Trophoblast cell (in vitro differentiated cells and primary cell): ENCODE results near the gene SDK2.

Experiments used
- DNase-seq, 2 donors: peaks; one replicate each; pipeline ENCODE4 v3.0.0-alpha.2; 2016
- H2AFZ ChIP-seq: 2 replicates; pipeline ENCODE4 v1.6.1; 2013; ENCODE audit warnings: low read length, moderate library complexity, mild to moderate bottlenecking; ENCODE audit not compliant: insufficient read depth, poor library complexity
- H2AK5ac ChIP-seq: 2 replicates; pipeline ENCODE4 v1.6.1; 2013; ENCODE audit warnings: mild to moderate bottlenecking, low read length
- H2BK120ac ChIP-seq: 2 replicates; pipeline ENCODE4 v1.6.1; 2013; ENCODE audit warnings: low read length, mild to moderate bottlenecking, moderate library complexity; ENCODE audit not compliant: insufficient read depth, poor library complexity
- H2BK12ac ChIP-seq: 2 replicates; pipeline ENCODE4 v1.6.1; 2013; ENCODE audit warnings: mild to moderate bottlenecking, low read length, moderate library complexity
- H2BK5ac ChIP-seq: 2 replicates; pipeline ENCODE4 v1.6.1; 2013; ENCODE audit warnings: low read length, low read depth, moderate library complexity, mild to moderate bottlenecking; ENCODE audit not compliant: poor library complexity
- H3K14ac ChIP-seq: 2 replicates; pipeline ENCODE4 v1.6.1; 2013; ENCODE audit warnings: mild to moderate bottlenecking, low read length
- H3K18ac ChIP-seq: 2 replicates; pipeline ENCODE4 v1.6.1; 2013; ENCODE audit warnings: mild to moderate bottlenecking, low read length
- H3K23ac ChIP-seq: 2 replicates; pipeline ENCODE4 v1.6.1; 2013; ENCODE audit warnings: low read length
- H3K27ac ChIP-seq: 2 replicates; pipeline ENCODE4 v1.5.1; 2013; ENCODE audit warnings: low read depth, mild to moderate bottlenecking, inconsistent platforms, low read length, moderate library complexity
- H3K27me3 ChIP-seq: 2 replicates; pipeline ENCODE4 v1.6.1; 2013; ENCODE audit warnings: inconsistent platforms, mild to moderate bottlenecking, low read length, moderate library complexity; ENCODE audit not compliant: insufficient read depth
- H3K36me3 ChIP-seq, 2 experiments: 1 replicate in 1 of 2; 2 replicates in 1 of 2; pipeline ENCODE4 v1.6.1; 2013; ENCODE audit warnings: low read length in 2 of 2, mild to moderate bottlenecking in 2 of 2, moderate library complexity in 1 of 2; ENCODE audit not compliant: insufficient read depth in 2 of 2, control insufficient read depth in 1 of 2
- H3K4ac ChIP-seq: 2 replicates; pipeline ENCODE4 v1.6.1; 2013; ENCODE audit warnings: low read depth, mild to moderate bottlenecking, low read length, moderate library complexity
- H3K4me1 ChIP-seq, 2 experiments: 1 replicate in 1 of 2; 2 replicates in 1 of 2; pipeline ENCODE4 v1.6.1; 2013; ENCODE audit warnings: low read length in 2 of 2, mild to moderate bottlenecking in 2 of 2, moderate library complexity in 1 of 2; ENCODE audit not compliant: insufficient read depth in 2 of 2, control insufficient read depth in 1 of 2
- H3K4me2 ChIP-seq: 2 replicates; pipeline ENCODE4 v1.6.1; 2013; ENCODE audit warnings: inconsistent platforms, mild to moderate bottlenecking, low read length, moderate library complexity
- H3K4me3 ChIP-seq: 2 replicates; pipeline ENCODE4 v1.5.1; 2013; ENCODE audit warnings: mild to moderate bottlenecking, low read depth, low read length, inconsistent platforms
- H3K79me1 ChIP-seq: one replicate; pipeline ENCODE4 v1.6.1; 2013; ENCODE audit warnings: low read length
- H3K79me2 ChIP-seq: 2 replicates; pipeline ENCODE4 v1.6.1; 2013; ENCODE audit warnings: low read length, mild to moderate bottlenecking; ENCODE audit not compliant: control insufficient read depth, insufficient read depth, poor library complexity
- H3K9ac ChIP-seq: 2 replicates; pipeline ENCODE4 v1.6.1; 2013; ENCODE audit warnings: mild to moderate bottlenecking, low read length
- H3K9me3 ChIP-seq: 2 replicates; pipeline ENCODE4 v1.6.1; 2013; ENCODE audit warnings: low read depth, mild to moderate bottlenecking, control low read depth, inconsistent platforms, low read length; ENCODE audit not compliant: insufficient read depth
- H4K12ac ChIP-seq: 2 replicates; pipeline ENCODE4 v1.6.1; 2013; ENCODE audit warnings: low read depth, mild to moderate bottlenecking, low read length, moderate library complexity
- H4K8ac ChIP-seq: 2 replicates; pipeline ENCODE4 v1.6.1; 2013; ENCODE audit warnings: low read depth, mild to moderate bottlenecking, low read length, moderate library complexity
- H4K91ac ChIP-seq: one replicate; pipeline ENCODE4 v1.6.1; 2013; ENCODE audit warnings: low read depth, mild to moderate bottlenecking, low read length, moderate library complexity
- WGBS: extraction: QIAGEN DNeasy Blood & Tissue Kit; methylation state at CpG from one replicate; pipeline ENCODE4 v1.1.7; 2013; ENCODE audit warnings: missing lambda C conversion rate; ENCODE audit not compliant: insufficient read length, insufficient coverage; ENCODE audit errors: extremely low coverage; 5-methylcytosine and 5-hydroxymethylcytosine counted together

SDK2 gene

DNA sequence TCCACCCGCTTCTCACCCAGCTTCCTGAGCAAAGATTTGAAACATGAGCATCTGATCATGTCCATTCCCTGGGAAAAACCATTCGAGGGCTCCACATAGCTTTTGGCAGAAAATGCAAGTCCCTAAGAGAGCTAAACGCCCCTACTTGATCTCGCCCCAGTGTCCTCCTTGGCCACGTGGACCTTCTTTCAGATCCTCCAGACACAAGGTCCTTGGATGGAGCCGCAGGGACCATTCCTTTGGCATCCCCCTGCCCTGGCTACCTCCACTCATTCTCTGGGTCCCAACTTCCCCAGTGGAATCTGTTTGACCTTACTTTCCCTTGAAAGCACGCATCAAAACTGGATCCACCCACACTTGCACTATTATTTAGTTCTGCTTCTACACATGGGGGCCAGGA, 146.5 kb downstream of the SDK2 start:
- no peak for DNase-seq
- Histone ChIP-seq H3K14ac (no peak overlapping the region), H3K27me3 (no peaks in the 10 kb centered on the region)

DNA sequence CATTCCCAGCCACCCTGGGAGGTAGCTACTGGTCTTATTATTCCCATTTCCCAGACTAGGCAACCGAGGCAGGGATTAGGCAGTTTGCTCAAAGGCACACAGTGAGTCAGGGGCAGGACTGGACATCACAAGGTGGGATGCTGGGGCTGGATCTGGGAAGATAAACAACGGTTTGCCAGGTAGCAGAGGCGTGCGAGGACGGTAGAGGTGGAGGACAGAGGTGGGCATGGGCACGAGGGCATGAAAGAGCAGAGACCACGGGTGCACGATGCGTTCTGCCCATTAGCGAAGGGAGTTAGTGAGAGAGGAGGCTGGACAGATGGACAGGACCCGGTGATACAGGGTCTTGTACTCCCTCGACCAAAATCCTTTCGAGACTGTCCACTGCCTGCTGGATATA, 148.0 kb downstream of the SDK2 start:
- Histone ChIP-seq H2BK12ac (no peak overlapping the region), H4K91ac (no peak overlapping the region), H3K4ac (no peak overlapping the region), H4K8ac (no peak overlapping the region), H3K23ac (no peak overlapping the region), H3K14ac (no peak overlapping the region), H3K9me3 (peaks cover 6% of the 10 kb centered on the region), H3K27ac (no peak overlapping the region), H3K79me2 (no peaks in the 10 kb centered on the region), H2AFZ (no peak overlapping the region), H3K4me1 (peaks cover 0 to 9% of the 10 kb centered on the region in 2 experiments), H2BK120ac (no peak overlapping the region), H3K4me2 (no peak overlapping the region), H3K9ac (no peak overlapping the region), H3K79me1 (no peaks in the 10 kb centered on the region), H3K27me3 (no peaks in the 10 kb centered on the region), H2AK5ac (no peak overlapping the region), H3K4me3 (no peak overlapping the region), H2BK5ac (no peak overlapping the region), H4K12ac (no peak overlapping the region), H3K36me3 (no peaks in the 10 kb centered on the region), H3K18ac (no peak overlapping the region)
- no CpG with 5 or more reads among the region's 13 CpGs for WGBS
- DNase-seq, result no peak

More for the DNA sequence above, 146.5 kb downstream of the SDK2 start:
- Histone ChIP-seq H3K27ac (no peak overlapping the region), H3K9ac (no peak overlapping the region), H4K8ac (no peak overlapping the region), H3K9me3 (peaks cover 6% of the 10 kb centered on the region), H3K79me2 (no peaks in the 10 kb centered on the region), H2BK120ac (no peak overlapping the region), H2BK5ac (no peak overlapping the region), H2AFZ (no peak overlapping the region), H2BK12ac (no peak overlapping the region), H3K18ac (no peak overlapping the region), H2AK5ac (no peak overlapping the region), H3K4me1 (peaks cover 0 to 5% of the 10 kb centered on the region in 2 experiments), H4K12ac (no peak overlapping the region), H3K79me1 (no peaks in the 10 kb centered on the region), H4K91ac (no peak overlapping the region), H3K4ac (no peak overlapping the region), H3K23ac (no peak overlapping the region), H3K36me3 (no peaks in the 10 kb centered on the region), H3K4me3 (no peak overlapping the region), H3K4me2 (no peak overlapping the region)
- no CpG with 5 or more reads among the region's 7 CpGs for WGBS

DNA sequence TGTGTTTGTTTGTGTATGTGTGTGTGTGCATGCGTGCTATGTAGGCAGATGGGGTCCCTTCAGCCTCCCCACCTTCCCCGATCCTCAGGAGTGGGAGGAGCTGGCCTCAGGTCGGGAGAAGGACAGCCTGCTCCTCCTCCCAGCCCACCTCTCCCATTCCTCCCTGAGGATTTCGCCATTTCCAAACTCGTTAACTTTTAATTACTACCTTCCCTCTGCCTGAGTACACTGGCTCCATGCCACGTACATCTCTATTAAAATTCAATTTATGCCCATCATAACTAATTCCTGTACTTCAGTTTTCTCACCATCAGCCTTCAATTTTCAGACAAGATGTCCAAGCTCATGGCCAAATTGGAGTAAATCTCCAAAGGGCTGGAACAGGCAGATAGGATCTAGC, 148.6 kb downstream of the SDK2 start:
- H4K91ac ChIP-seq, result no peak overlapping the region
- DNase-seq, result no peak
- H3K18ac ChIP-seq, result no peak overlapping the region
- H4K12ac ChIP-seq, result no peak overlapping the region
- H3K79me1 ChIP-seq, result no peaks in the 10 kb centered on the region
- no peaks in the 10 kb centered on the region for H3K79me2 ChIP-seq
- H3K23ac ChIP-seq, result no peak overlapping the region
- no peak overlapping the region for H3K4ac ChIP-seq
- H3K4me1 ChIP-seq, result peaks cover 0 to 9% of the 10 kb centered on the region in 2 experiments
- no peaks in the 10 kb centered on the region for H3K36me3 ChIP-seq
- no peak overlapping the region for H2BK120ac ChIP-seq
- H3K14ac ChIP-seq, result no peak overlapping the region
- H2AFZ ChIP-seq, result no peak overlapping the region
- no peak overlapping the region for H3K4me3 ChIP-seq
- H2BK12ac ChIP-seq, result no peak overlapping the region
- H3K27ac ChIP-seq, result no peak overlapping the region
- H3K9ac ChIP-seq, result no peak overlapping the region
- H2BK5ac ChIP-seq, result no peak overlapping the region
- no peak overlapping the region for H2AK5ac ChIP-seq
- no peak overlapping the region for H4K8ac ChIP-seq
- no peaks in the 10 kb centered on the region for H3K27me3 ChIP-seq
- WGBS, result no CpG with 5 or more reads among the region's 6 CpGs
- H3K9me3 ChIP-seq, result peaks cover 6% of the 10 kb centered on the region
- no peak overlapping the region for H3K4me2 ChIP-seq

DNA sequence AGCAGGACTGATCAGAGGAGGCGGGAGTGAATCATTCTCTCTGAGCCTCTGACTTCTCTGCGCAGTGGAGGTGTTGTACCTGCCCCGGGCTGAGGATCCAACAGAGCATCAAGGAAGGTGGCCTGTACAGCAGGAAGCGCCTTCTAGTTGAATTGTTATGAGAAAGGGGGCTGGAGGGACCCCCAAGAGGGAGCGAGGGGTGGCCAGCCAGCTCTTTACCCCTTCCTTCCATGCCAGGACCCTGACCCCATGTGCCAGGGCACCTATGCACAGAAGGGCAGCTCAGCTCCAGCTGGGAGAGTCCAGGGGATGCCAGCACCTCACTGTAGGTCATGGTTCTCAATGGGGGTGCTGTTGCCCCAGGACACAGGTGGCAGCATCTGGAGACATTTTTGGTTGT, 149.3 kb downstream of the SDK2 start:
- Histone ChIP-seq H3K27ac (no peak overlapping the region), H3K18ac (no peak overlapping the region), H2BK120ac (no peak overlapping the region), H2BK5ac (no peak overlapping the region), H3K4me3 (no peak overlapping the region), H3K4me2 (no peak overlapping the region), H3K23ac (no peak overlapping the region), H3K79me1 (no peaks in the 10 kb centered on the region), H3K9ac (no peak overlapping the region), H2BK12ac (no peak overlapping the region), H3K79me2 (no peaks in the 10 kb centered on the region), H2AFZ (no peak overlapping the region), H3K27me3 (no peaks in the 10 kb centered on the region), H3K9me3 (peaks cover 7% of the 10 kb centered on the region), H4K91ac (no peak overlapping the region), H3K4ac (no peak overlapping the region), H3K4me1 (peaks cover 0 to 9% of the 10 kb centered on the region in 2 experiments), H3K36me3 (no peaks in the 10 kb centered on the region), H2AK5ac (no peak overlapping the region), H4K12ac (no peak overlapping the region), H4K8ac (no peak overlapping the region), H3K14ac (no peak overlapping the region)
- DNase-seq, result no peak
- no CpG with 5 or more reads among the region's 5 CpGs for WGBS
